AG09309 (cell line): ENCODE measurements around the gene PPFIA3.
A peak's percentile ranks its signal among the peaks of the same experiment; 100 is the strongest.
"Not testable (repeated sequence)": the region's sequence is repeated elsewhere in the genome, so short reads cannot be mapped to it uniquely, and the experiment has no call there.

Experiments
- DNase-seq: peaks from one replicate; pipeline ENCODE4 v3.0.0-alpha.2; 2010; ENCODE audit warnings: low read depth
- H3K4me3 ChIP-seq: 2 replicates; pipeline ENCODE4 v1.5.1; 2011; ENCODE audit warnings: mild to moderate bottlenecking, low read depth, low read length, moderate library complexity; ENCODE audit not compliant: control insufficient read depth
- CTCF ChIP-seq: IDR thresholded peaks from 2 replicates; pipeline ENCODE4 v1.5.1; 2011; ENCODE audit warnings: mild to moderate bottlenecking, low read depth, low read length, inconsistent platforms; ENCODE audit not compliant: insufficient read depth, control insufficient read depth; ENCODE audit errors: missing control alignments

The PPFIA3 gene

GRCh38 chr19:49126575-49126974 is 7.2 kb downstream of the PPFIA3 start:
- no peak for DNase-seq
- H3K4me3 ChIP-seq, result no peak overlapping the region
- no peak for TF ChIP-seq CTCF

- not testable (repeated sequence) for DNase-seq, H3K4me3 ChIP-seq
These were observed 7.9 kb downstream of the PPFIA3 start for GRCh38 chr19:49127225-49127624.

- no peak for TF ChIP-seq CTCF
- peak; percentile 77 for DNase-seq
- peak overlapping the region; percentile 29 for H3K4me3 ChIP-seq
These were observed 8.6 kb downstream of the PPFIA3 start for GRCh38 chr19:49127674-49128544.

- H3K4me3 ChIP-seq, result no peak overlapping the region
- no peak for DNase-seq
- TF ChIP-seq CTCF, result no peak
These were observed 9.3 kb downstream of the PPFIA3 start for GRCh38 chr19:49128545-49129237.

- TF ChIP-seq CTCF, result no peak
- DNase-seq, result no peak
- no peak overlapping the region for H3K4me3 ChIP-seq
These were observed 9.9 kb downstream of the PPFIA3 start for GRCh38 chr19:49129238-49129583.

GRCh38 chr19:49130325-49130724 is 11.0 kb downstream of the PPFIA3 start:
- TF ChIP-seq CTCF, result no peak
- no peak overlapping the region for H3K4me3 ChIP-seq
- no peak for DNase-seq

- H3K4me3 ChIP-seq, result no peak overlapping the region
- TF ChIP-seq CTCF, result no peak
- no peak for DNase-seq
These were observed 13.7 kb downstream of the PPFIA3 start for GRCh38 chr19:49132974-49133609.
